Measurements from ENCODE around the gene NCAPG. TPM values are rescaled to one million over a fixed set of nuclear protein-coding genes. Genes with fewer than 3 reads are reported as not detected.

NCAPG gene
- total and polyA plus RNA-seq, 7 donors = under 0.01 to 8.2 (median 0.66) TPM

DNA sequence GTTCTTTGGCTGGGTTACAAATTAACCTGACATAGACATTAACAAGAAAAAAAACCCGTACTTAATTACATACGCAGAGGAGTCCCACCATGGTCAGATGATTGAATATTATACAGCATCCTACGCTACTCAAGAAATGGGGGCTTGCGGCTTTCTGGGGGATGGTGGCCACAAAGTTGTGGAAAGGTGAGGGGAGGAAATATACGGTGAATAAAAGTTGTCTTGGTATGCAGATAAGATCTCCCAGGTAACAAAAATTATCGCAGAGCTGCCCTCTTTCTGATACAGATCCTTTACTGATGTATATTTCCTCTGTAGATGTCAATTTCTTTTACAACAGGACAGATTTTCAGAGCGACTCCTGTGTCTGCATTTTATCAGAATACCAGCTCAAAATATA is 1.1 kb upstream of the NCAPG start:
- Histone ChIP-seq H3K27me3 (no peaks in the 10 kb centered on the region), H3K9me3 (no peaks in the 10 kb centered on the region), H3K4me1 (peaks cover 0 to 51% (median 48%) of the 10 kb centered on the region in 4 donors), H3K36me3 (peaks cover 0 to under 1% (median 0%) of the 10 kb centered on the region in 4 donors), H3K4me3 (peak overlapping the region; percentile 70 to 95 (median 84)), H3K27ac (peak overlapping the region; percentile 93 to 98 (median 97))
- no peak for DNase-seq
- intact Hi-C loops (cut with DNase I) = loop anchor here (1.0 to 10.0 kb wide), 5 partner anchors 172 to 265 kb away; partner anchors contain the start of gene LAP3
- TF ChIP-seq EP300 (IDR thresholded peaks at IDR 0.05) = no peak
- TF ChIP-seq POLR2A (IDR thresholded peaks at IDR 0.05) = no peak
- TF ChIP-seq POLR2AphosphoS5 (IDR thresholded peaks at IDR 0.05) = no peak
- TF ChIP-seq, protein P1, sequence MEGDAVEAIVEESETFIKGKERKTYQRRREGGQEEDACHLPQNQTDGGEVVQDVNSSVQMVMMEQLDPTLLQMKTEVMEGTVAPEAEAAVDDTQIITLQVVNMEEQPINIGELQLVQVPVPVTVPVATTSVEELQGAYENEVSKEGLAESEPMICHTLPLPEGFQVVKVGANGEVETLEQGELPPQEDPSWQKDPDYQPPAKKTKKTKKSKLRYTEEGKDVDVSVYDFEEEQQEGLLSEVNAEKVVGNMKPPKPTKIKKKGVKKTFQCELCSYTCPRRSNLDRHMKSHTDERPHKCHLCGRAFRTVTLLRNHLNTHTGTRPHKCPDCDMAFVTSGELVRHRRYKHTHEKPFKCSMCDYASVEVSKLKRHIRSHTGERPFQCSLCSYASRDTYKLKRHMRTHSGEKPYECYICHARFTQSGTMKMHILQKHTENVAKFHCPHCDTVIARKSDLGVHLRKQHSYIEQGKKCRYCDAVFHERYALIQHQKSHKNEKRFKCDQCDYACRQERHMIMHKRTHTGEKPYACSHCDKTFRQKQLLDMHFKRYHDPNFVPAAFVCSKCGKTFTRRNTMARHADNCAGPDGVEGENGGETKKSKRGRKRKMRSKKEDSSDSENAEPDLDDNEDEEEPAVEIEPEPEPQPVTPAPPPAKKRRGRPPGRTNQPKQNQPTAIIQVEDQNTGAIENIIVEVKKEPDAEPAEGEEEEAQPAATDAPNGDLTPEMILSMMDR (IDR thresholded peaks at IDR 0.05) = no peak
- WGBS, 2 donors = 1% methylated on average over 7 of the region's 7 CpGs

- H3K27ac ChIP-seq = peak overlapping the region in 1 of 4 donors; percentile 98
- H3K27me3 ChIP-seq = no peaks in the 10 kb centered on the region
- intact Hi-C loops (cut with DNase I) = no loop called here
- no peaks in the 10 kb centered on the region for H3K36me3 ChIP-seq
- peak overlapping the region; percentile 70 to 95 (median 84) for H3K4me3 ChIP-seq
- no peak for DNase-seq
- TF ChIP-seq EP300 (IDR thresholded peaks at IDR 0.05) = no peak
- TF ChIP-seq, protein P1 (IDR thresholded peaks at IDR 0.05) = no peak
- 1% methylated on average over 48 of the region's 48 CpGs for WGBS, 2 donors
- no peaks in the 10 kb centered on the region for H3K9me3 ChIP-seq
- peaks cover 0 to 46% (median 44%) of the 10 kb centered on the region in 4 donors for H3K4me1 ChIP-seq
Measured at GRCh38 chr4:17811078-17811603, 362 bp downstream of the NCAPG start.

DNA sequence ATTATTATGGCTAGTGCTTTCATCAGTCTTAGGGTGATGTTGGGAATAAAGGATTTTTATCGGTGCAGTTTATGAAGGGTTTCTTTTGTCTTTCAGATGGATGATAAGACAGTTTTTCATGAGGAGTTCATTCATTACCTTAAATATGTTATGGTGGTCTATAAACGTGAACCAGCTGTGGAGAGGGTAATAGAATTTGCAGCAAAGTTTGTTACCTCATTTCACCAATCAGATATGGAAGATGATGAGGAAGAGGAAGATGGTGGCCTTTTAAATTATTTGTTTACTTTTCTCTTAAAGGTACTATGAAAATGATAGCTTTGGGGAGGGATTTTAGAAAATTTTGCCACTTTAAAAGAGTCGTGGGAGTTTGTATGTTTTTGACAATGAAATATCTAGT is 1.3 kb downstream of the NCAPG start:
- intact Hi-C loops (cut with DNase I) = no loop called here
- H3K36me3 ChIP-seq = no peaks in the 10 kb centered on the region
- no peak for DNase-seq
- H3K9me3 ChIP-seq = no peaks in the 10 kb centered on the region
- WGBS, 2 donors = 18 to 22% methylated on average over 3 of the region's 3 CpGs
- peaks cover 0 to 36% (median 34%) of the 10 kb centered on the region in 4 donors for H3K4me1 ChIP-seq
- no peak overlapping the region for H3K4me3 ChIP-seq
- H3K27ac ChIP-seq = no peak overlapping the region
- H3K27me3 ChIP-seq = no peaks in the 10 kb centered on the region
- TF ChIP-seq POLR2A (IDR thresholded peaks at IDR 0.05) (no peak), POLR2AphosphoS5 (IDR thresholded peaks at IDR 0.05) (no peak), EP300 (IDR thresholded peaks at IDR 0.05) (no peak)
- TF ChIP-seq, protein P1 (IDR thresholded peaks at IDR 0.05) = no peak

DNA sequence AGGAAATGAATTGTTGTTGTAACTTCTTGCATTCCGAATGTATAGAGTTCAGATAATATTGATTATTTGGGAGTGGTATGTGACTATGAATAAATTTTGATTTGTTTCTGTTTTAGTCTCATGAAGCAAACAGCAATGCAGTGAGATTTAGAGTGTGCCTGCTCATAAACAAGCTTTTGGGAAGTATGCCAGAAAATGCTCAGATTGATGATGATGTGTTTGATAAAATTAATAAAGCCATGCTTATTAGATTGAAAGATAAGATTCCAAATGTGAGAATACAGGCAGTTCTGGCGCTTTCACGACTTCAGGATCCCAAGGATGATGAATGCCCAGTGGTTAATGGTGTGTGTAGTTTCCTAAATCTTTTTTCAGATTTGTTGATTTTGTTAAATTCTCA is 2.0 kb downstream of the NCAPG start:
- no peaks in the 10 kb centered on the region for H3K36me3 ChIP-seq
- WGBS, 2 donors = 75 to 82% methylated on average over 3 of the region's 3 CpGs
- DNase-seq = no peak
- no peak overlapping the region for H3K27ac ChIP-seq
- no peaks in the 10 kb centered on the region for H3K9me3 ChIP-seq
- H3K27me3 ChIP-seq = no peaks in the 10 kb centered on the region
- intact Hi-C loops (cut with DNase I) = no loop called here
- TF ChIP-seq EP300 (IDR thresholded peaks at IDR 0.05) (no peak), POLR2A (IDR thresholded peaks at IDR 0.05) (no peak), POLR2AphosphoS5 (IDR thresholded peaks at IDR 0.05) (no peak)
- TF ChIP-seq, protein P1 (IDR thresholded peaks at IDR 0.05) = no peak
- no peak overlapping the region for H3K4me3 ChIP-seq
- peaks cover 0 to 29% (median 27%) of the 10 kb centered on the region in 4 donors for H3K4me1 ChIP-seq

DNA sequence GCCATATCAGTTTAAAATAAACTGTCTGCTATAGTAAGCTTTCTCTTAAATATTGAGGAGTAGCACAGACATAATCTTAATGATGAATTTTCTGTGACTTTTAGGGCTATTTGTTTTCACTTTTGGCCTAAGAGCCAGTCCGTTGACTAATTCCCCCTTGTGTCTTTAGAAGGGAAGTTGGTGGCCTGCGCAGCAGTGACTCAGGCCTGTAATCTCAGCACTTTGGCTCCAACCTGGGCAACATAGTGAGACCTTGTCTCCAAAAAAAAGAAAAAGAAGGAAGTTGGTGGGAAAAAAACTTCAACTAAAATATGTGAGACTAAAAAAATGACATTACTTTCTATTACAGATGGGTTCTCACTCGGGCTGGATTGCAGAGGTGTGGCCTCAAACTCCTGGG is 3.4 kb downstream of the NCAPG start:
- intact Hi-C loops (cut with DNase I) = no loop called here
- peaks cover 0 to 16% (median 14%) of the 10 kb centered on the region in 4 donors for H3K4me1 ChIP-seq
- no peaks in the 10 kb centered on the region for H3K36me3 ChIP-seq
- no peak for DNase-seq
- H3K27ac ChIP-seq = no peak overlapping the region
- WGBS, 2 donors = 76 to 92% methylated on average over 3 of the region's 3 CpGs
- H3K27me3 ChIP-seq = no peaks in the 10 kb centered on the region
- H3K4me3 ChIP-seq = no peak overlapping the region
- no peaks in the 10 kb centered on the region for H3K9me3 ChIP-seq
- TF ChIP-seq EP300 (IDR thresholded peaks at IDR 0.05) = no peak
- no peak for TF ChIP-seq POLR2A (IDR thresholded peaks at IDR 0.05)
- TF ChIP-seq, protein P1 (IDR thresholded peaks at IDR 0.05) = no peak
- TF ChIP-seq POLR2AphosphoS5 (IDR thresholded peaks at IDR 0.05) = no peak

All from sigmoid colon (tissue), 7 donors.